Hypothalamus (tissue), 51 donors: ENCODE data around the gene DTNA.
"Not testable (repeated sequence)": the region's sequence is repeated elsewhere in the genome, so short reads cannot be mapped to it uniquely, and the experiment has no call there.

Experiments used
- DNase-seq, 51 donors: peaks; one replicate each; lab custom pipeline; 2025; lab: John Stamatoyannopoulos, UW

Gene DTNA

DNA sequence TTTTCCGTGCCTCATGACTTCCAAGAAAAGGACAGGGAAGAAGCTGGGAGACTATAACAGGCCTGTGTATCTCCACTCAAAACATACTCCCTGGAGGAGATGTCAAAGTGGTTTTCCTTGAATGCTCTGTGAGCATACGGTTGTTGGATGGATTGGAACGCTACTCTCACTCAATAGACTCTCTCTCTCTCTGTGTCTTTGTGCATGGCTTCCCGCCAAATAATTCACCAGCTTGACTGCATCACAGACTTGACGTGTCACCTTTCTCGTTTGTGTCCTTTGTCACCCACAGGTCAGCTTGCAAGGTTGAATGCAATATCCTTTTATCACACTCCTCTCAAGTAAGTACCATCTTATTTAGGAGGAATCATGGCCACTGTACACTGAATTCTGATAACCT, 174.3 kb downstream of the DTNA start:
- no peak for DNase-seq

DNA sequence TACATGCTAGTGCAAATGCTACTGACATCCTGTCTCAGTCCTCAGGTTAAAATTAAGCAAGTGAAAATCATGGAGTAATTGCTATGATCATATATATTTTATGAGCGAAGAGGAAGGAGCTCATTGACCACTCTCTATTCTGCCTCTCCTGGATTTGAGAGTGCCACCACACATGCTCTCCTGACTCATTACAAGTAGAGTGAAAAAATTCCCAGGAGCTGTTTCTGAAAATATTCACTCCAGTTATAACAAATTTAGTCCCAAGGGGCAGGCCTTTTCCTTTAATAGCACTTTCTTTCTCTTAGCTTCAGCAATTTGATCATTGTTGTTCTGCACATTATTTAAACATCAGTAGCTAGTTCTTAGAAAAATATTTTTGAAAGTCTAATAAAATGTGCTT, 176.1 kb downstream of the DTNA start:
- DNase-seq: no peak

DNA sequence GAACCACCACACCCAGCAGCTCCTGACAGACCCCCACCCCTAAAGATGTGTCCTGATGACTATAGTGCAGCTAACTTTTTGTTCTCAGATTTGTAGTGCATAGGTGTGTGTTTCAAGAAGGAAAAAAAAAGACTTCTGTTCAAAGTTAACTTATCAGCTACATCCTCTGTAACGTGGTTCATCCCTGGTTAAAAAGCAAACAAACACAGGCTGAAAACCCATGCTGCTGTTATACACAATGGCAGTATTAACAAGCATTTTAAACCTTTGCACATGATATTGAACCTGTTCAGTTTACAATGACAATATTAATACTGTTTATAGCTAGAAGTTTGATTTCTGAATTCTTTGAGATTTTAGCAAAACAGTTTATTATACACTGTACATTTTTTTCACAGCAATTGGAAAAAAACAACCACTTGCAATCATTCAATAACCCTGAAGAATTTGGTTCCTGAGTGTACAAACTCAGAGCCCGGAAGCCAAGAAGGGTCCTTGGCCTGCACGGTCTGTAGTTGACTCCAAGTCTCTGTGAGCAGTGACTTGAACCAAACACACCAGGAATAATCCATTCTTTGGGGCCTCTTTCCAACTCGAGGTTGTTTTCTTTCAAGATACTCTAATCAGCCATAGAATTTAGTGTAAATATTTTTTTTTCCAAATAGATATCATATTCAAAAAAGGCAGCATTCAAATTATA, 177.9 kb downstream of the DTNA start:
- no peak for DNase-seq

DNA sequence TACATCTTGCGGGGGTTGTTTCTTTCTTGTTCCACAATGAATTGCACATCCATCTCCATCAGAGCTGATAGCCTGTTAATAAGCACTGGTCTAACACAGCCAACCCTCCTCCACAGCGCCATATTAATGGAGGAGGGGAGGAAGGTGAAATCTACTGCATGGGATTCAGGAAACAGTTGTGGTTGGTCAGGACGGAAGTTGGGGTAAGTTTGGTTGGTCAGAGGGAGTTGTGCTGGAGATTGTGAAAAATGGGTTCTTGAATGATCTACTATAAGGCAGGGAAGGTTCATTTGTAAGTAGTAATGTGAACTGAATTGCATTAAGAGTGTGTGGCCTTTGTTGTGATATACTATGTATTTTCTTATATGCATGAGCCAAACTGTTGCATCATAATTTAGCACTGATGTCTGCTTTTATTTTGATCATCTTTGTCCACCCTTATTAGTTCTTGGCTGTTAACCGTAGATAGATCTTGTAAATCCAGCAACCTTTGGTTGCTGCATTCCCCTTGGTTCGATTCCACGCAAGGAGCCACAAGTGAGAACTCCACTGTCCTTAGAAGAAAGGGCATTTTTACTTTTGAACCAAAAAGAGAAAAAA, 180.5 kb downstream of the DTNA start:
- no peak for DNase-seq

DNA sequence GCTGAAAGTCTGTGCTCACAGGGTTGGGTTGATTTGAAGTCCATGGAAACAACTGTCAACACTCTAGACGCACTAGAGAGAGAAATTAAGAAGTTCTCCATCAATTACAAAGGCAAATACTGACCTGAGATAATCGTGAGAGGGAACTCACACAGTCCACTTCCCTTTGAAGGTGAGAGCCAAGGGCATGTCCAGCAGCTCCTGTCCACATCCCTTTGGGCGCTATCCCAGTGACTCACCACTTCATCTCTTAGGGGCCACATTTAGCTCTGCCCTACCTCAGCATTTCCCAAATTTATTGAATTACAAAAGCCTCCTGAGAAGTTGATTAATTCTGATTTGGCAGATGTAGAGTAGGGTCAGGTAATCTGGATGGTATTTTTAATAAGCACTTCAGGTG, 182.3 kb downstream of the DTNA start:
- no peak for DNase-seq

DNA sequence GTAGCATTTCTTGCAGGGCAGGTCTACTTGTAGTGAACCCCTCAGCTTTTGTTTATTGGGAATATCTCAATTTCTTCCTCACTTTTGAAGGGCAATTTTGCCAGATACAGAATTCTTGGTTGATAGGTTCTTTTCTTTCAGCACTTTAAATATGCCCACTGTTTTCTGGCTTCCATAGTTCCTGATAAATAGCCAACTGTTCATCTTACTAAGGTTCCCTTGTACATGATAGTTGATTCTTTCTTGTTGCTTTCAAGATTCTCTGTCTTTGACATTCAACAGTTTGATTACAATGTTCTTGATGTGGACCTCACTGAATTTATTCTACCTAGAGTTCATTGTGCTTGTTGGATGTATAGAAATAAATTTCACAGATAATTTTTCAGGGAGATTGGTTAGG, 183.1 kb downstream of the DTNA start:
- no peak for DNase-seq

DNA sequence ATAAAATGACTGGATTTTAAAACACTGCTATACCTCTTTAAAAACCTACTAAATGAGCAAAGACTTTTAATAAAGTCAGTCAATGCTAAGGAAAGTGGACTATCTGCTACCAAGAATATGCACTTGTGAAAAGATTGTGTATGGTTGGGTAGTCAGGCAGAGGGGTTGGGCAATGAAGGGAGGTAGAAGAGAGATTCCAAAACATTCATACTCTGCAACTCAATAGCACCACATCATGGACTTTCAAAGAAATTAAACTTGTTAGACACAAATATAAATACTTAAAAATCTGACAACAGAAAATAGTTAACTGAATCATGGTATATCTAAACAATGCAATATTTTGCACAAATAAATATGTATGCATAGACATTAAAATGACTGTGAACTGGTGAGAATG, 191.2 kb downstream of the DTNA start:
- DNase-seq: no peak

DNA sequence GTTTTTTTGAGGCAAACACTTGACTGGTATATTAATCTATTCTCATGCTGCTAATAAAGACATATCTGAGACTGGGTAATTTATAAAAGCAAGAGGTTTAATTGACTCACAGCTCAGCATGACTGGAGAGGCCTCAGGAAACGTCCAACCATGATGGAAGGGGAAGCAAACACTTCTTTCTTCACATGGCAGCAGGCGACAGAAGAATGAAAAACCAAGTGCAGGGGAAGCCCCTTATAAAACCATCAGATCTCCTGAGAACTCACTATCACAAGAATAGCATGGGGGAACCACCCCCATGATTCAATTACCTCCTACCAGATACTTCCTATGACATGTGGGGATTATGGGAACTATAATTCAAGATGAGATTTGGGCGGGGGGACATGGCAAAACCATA, 194.9 kb downstream of the DTNA start:
- no peak for DNase-seq

DNA sequence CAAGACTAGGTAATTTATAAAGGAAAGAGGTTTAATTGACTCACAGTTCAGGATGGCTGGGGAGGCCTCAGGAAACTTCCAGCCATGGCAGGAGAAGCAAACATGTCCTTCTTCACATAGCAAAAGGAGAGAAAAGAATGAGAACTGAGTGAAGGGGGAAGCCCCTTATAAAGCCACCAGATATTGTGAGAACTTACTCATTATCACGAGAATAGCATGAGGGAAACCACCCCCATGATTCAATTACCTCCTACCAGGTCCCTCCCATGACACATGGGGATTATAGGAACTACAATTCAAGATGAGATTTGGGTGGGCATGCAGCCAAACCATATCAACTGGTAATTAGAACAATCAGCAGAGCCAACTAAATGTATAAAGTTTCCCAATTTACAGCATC, 196.9 kb downstream of the DTNA start:
- DNase-seq: not testable (repeated sequence)

DNA sequence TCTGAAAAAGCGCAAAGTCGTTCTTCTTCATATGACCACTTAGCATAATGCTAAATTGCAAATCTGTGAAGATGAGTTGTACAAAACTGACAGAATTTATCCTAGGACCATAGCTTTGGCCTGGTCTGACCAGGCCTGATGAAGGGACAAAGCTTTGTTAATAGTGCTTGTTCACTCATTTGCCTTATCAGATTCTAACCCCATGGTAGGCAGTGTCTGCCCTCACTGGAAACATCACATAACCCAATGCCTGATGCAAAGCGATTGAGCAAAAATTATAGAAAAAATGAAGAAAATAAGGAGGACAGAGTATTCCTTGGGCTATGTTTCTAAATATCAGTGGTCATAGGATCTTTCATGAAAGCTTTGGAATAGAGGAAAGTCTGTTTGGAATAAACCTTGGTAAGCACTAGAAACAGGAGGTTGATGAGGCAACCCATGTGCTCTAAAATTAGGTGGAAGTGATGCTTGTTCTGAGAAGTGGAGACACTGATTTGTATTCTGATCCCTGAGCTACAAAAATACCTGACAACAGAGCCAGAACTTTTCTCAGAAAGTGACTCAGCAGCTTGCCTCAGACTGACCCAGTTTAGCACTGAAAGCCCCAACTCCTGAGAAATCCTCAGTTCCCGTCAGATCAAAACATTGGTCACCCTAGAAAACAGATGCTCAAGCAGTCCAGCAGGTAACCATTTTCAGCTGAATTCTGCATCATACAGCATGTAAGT, 199.7 kb downstream of the DTNA start:
- DNase-seq: peak in 23 of 51 donors; percentile 1 to 39 (median 14)

DNA sequence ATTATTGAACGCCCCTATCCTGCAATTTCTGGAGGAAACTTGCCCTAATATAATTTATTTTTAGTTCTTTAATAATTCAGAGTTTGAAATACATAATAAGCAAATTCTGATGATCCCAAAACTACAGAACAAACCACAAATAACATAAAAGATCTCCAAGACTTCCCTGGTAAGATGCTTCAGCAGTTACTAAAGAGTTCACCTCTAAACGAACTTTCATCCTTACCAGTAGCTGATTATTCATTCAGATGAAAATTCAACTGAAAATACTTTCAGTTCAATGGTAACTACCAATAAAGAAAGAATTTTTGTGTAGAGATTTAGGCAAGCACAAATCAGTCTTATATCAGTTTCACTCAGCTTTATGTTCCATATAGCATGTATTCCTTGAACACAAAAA, 201.0 kb downstream of the DTNA start:
- no peak for DNase-seq

DNA sequence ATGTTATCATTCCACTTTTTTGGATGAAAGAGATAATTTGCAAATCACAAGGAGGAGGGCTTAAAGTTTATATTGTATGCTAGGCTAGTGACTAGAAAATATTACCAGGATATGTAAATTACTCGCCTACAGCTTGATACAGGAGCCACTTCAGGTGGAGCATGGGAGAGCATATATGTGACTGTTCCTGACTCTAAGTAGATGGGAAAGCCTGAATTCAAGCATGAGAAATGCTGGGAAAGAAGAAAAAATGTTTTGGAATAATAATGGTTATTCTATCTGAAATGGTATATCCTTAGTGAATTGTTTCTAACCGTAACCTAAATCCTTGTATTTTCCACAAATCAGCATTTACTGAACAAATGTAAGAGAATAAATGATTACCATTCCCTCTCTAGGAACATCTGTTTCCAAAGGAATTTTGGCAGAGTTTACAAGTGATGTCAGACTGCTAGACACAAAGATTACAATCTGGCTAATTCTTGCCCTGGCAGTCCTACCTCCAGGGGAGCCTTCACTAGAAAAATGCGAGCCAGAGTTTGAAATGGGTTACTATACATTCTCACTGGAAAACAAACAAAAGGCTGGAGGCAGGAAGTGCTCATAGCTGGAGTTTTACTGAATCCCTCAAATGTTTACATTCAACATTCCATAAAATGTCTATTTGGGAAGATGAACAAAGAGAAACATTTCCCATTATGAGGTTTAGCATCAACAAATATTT, 201.7 kb downstream of the DTNA start:
- no peak for DNase-seq

DNA sequence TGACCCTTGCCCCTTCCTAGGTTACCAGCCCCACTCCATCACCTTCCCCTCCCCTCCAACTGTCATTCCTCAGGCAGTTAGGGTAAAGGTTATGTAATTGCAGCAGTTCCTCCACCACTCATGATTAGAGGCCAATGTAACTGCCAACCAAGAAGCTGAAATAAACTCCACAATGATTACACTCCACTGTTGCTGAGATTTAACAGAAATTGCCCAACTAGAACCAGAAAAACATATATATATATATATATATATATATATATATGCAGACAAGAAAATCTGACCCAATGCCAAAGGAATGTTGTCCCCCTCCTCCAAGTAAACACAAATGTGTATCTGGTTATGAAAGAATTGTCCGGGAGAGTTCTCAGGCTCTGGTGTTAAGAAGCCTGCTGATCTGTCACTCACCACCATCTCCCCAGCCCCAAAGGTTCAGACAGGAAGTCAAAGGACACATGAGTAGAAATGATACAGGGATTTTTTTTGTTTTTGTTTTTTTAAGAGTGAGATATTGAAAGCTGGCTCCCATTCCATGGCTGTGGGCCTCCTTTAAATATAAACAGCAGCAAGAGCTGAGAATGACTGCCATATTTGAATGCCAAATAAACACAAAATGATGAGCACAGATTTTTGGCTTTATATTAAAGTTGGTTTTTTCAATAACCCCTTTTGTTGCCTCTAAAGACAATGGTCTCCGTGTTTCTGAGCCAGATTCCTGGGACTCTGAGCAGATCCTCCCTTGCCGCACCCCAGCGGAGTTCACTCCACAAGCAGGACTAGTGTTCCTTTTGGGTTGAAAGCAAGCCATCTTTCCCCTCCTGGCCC, 204.0 kb downstream of the DTNA start:
- peak in 26 of 51 donors; percentile 2 to 55 (median 21) for DNase-seq

DNA sequence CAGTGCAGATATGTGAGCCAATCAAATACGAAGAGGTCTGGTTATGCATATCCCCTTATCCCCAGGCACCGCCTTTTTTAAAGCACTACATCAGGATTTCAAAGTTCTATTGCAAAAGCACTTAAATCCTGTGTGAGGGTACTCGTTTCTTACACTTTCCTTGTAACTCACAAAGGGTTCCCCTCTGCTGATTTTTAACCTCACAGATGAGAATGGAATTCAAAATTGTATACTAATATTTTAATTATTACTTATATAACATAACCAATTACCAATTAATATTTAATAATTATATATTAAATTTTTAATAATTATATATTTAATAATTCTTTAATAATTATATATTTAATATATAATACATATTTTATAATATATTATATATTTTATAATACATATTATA, 204.9 kb downstream of the DTNA start:
- DNase-seq: no peak

DNA sequence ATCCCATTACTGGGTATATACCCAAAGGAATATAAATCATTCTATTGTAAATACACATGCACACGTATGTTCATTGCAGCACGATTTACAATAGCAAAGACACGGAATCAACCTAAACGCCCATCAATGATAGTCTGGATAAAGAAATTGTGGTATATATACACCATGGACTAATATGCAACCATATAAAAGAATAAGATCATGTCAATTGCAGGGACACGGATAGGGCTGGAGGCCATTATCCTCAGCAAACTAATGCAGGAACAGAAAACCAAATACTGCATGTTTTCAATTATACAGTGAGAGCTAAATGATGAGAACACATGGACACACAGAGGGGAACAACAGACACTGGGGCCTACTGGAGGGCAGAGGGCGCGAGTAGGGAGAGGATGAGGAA, 206.4 kb downstream of the DTNA start:
- not testable (repeated sequence) for DNase-seq

DNA sequence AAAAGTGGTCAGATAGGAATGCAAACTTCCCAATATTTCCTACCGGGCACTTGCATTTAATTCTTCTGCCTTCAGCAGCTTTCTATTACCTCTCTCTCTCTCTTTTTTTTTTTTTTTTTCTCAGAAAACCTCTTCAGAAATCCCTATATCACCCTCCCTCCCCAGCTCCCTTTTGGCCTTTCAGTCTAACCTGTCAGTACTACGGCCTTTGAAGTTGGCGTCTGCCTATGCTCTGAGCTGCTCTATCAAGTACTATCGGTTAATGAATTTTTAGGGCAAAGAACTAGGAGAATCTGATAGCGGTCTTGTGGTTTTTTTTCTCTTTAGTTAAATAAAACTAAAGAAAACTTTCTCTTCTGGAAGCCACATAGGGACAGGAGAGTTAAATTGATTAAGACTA, 208.8 kb downstream of the DTNA start:
- no peak for DNase-seq

DNA sequence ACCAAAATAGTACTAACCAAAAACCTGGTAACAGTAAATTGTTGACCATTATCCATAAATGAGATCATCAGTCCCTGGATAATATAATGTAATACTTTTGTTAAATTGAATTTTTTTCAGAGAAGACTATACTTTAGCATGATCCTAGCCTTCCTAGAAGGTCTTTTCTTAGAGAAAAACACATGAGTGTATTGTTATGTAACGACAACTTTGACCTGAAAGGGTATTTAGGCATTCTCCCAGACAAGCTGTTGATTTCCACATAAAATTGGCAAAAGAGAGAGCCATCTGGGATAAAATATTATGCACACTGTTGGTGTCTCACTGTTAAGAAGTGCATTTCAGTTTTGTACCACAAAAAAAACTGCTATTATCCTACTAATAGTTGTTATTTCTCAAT, 211.1 kb downstream of the DTNA start:
- no peak for DNase-seq

DNA sequence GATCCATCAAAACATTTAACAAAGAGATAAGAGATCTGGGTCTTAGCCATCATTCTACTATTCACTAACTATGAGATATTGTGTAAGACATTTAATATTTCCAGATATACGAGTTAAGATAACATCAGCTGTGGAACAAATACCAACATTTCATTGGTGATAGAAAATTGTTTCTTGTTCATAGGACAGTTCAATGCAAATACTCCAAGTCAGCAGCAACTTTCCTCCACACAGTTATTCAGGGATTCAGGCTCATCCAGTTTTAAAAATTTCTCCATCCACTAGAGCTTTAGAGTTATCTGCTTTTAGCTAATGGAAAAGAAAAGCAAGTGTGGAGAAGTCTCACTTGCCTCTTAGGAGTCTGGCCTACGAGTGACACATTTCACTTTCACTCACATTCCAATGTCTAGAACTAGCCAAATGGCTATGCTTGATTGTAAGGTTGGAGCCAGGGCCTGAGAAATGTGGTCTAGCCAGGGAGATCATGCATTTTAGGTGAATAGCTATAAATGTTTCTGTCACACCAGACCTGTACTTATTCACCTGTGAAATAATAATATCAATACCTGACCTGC, 211.8 kb downstream of the DTNA start:
- DNase-seq: no peak

DNA sequence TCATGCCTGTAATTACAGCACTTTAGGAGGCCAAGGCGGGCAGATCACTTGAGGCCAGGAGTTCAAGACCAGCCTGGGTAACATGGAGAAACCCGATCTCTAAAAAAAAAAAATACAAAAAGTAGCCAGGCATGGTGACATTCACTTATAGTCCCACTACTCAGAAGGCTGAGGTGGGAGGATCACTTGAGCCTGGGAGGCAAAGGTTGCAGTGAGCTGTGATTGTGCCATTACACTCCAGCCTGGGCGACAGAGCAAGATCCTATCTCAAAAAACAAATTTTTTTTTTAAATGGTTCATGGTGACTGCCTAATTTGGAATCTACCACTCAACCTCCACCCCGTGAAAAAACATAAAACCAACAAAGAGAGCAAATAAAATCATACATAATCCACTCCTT, 212.5 kb downstream of the DTNA start:
- DNase-seq: not testable (repeated sequence)

DNA sequence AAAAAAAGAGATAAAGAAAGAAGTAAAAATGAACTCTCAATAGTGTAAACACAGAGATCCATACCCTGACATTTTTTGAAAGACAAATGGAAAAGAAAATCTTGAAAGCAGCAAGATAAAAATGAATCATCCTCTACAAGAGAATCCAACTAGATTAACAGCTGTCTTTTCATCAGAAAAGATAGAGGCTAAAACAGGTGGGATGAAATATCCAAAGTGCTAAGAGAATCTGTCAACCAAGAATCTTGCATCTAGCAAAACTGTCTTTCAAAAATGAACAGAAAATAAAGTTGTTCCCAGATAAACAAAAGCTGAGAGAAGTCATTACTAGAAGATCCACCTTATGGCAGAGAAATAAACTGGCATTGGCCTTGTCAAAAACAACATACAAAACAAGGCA, 213.8 kb downstream of the DTNA start:
- no peak for DNase-seq
